SHP77 treated with DMSO at 0.1 percent for 48 hours (cell line): ENCODE data around the gene BBS4.

ENCODE experiments used
- DNase-seq: peaks from one replicate; lab custom pipeline; 2025; lab: John Stamatoyannopoulos, UW

Gene BBS4

DNA sequence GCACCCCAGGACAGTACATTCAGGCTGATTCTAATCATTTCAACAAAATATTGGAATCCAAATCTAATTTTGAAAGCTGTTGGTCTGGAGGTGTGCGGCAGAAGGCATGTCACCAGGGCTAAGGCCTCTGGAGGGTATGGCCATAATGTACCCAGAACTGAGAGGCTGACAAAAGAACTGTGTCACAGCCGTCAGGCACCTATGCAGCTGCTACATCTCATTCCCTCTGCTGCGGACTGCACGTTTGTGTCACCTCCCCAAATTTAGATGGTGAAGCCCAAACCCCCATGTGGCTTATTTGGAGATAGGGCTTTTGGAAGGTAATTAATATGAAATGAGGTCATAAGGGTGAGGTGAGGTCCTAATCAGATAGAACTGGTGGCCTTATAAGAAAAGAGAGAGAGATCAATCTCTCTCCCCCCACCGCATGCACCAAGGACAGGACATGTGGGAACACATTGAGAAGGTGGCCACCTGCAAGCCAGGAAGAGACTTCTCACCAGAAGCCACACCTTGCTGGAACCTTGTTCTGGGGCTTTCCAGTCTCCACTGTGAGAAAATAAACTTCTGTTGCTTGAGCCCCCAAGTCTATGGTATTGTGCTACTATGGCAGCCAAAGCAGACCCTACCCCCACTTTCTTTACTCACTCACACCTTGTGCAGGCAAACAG lies 74.7 kb downstream of the BBS4 start:
- no peak for DNase-seq

GRCh38 chr15:72764656-72765055 lies 78.6 kb downstream of the BBS4 start:
- no peak for DNase-seq

- no peak for DNase-seq
Observed at GRCh38 chr15:72766025-72766424, 80.0 kb downstream of the BBS4 start.

DNA sequence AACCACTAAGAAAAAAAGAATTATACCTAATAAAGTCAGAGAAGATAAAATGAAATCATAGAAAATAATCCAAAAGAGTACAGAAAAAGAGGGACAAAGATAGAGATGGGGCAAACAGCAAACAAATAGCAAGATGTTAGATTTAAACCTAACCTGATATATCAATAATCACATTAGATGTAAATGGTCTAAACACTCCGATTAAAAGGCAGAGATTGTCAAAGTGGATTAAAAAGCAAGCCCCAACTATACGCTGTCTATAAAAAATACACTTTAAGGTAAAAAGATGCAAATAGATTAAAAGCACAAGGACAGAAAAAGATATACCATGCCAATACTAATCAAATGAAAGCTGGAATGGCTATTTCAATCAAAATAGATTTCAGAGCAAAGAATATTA lies 80.8 kb downstream of the BBS4 start:
- no peak for DNase-seq

GRCh38 chr15:72770673-72771328 lies 84.8 kb downstream of the BBS4 start:
- DNase-seq: no peak

DNA sequence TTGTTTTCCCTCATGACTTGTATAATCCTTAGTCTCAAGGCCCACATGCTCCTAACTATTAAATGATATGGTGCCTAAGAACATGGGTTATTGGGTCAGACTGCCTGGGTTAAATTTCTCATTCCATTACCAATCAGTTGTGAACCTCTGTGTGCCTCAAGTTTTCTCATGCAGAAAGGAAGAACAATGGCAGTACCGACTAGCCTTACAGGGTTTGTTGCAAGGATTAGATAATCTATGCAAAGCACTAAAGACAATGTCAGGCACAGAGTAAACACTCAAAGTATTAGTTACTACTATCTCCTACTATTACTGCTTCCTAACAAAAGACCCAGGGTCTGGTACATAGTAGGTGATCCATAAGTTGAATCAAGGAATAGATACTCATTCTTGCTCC lies 85.3 kb downstream of the BBS4 start:
- no peak for DNase-seq

GRCh38 chr15:72774696-72775383 lies 88.8 kb downstream of the BBS4 start:
- DNase-seq: no peak

DNA sequence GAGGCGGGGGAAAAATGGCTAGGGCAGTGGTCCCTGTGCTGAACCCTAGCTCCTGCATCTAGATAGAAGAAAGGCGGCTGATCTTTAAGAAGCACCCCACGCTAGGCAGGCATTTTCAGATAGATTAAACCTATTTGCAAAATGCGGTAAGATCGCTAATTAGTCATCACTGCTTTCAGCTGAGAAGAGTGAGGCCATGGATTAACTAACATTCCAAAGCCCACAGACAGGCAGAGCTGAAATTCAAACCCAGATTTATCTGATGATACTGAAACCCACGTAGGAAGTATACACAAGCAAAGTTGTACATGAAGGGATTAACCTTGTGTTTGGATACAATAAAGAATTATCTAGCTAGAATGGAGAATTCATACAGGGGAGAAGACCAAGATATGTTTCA lies 92.8 kb downstream of the BBS4 start:
- DNase-seq: no peak

DNA sequence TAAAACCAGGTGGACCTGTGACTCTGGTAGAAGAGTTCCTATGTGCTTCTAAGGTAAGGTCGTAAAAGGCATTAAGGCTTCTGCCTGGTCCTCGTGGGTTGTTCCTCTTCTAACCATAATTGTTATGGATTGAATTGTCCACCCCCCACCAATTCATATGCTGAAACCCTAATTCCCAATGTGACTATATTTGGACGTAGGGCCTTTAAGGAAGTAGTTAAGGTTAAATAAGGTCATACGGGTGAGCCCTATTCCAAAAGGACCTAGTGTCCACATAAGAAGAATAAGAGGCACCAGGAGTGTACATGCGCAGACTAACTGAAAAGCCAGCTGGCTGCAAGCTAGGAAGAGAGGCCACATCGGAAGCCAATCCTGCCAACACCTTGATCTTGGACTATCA lies 95.6 kb downstream of the BBS4 start:
- DNase-seq: no peak

GRCh38 chr15:72782274-72783003 lies 96.4 kb downstream of the BBS4 start:
- DNase-seq: no peak

DNA sequence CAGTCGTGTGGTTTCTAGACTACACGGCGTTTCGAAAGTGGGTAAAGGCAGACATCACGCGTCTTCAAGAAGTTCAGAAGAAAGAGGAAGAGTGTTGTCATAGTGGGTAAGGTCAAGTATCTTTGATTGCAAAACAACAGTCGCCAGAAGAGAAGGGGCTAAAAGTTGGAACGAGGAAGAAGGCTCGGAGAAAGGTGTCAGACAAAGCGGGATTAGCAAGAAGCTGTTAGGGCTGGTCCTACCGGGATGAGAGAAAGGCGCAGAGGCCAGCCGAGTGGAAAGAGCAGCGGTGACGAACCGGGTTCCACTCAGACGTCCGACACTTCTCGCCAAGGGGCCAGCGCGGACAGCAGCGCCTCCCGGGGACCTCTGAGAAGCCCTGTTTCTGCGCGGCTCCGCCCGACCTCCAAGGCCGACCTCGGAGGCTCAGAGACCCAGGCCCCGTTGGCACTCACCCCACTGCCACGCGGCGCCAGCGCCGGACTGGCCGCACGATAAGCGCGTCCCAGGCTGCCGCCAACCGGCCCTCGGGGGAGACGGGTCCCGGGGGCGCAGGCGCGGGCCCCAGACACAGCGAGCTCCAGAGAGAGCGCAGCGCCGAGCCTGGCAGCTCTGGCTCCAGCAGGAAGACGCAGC lies 97.1 kb downstream of the BBS4 start:
- DNase-seq: no peak

GRCh38 chr15:72783640-72784455 lies 97.8 kb downstream of the BBS4 start, which contains the start of gene ADPGK:
ADPGK (minus strand) TSS chr15:72783758; CDS start chr15:72783691, 67 bp downstream.
- DNase-seq: peak; percentile 47

GRCh38 chr15:72784456-72784876 lies 98.5 kb downstream of the BBS4 start:
- no peak for DNase-seq

DNA sequence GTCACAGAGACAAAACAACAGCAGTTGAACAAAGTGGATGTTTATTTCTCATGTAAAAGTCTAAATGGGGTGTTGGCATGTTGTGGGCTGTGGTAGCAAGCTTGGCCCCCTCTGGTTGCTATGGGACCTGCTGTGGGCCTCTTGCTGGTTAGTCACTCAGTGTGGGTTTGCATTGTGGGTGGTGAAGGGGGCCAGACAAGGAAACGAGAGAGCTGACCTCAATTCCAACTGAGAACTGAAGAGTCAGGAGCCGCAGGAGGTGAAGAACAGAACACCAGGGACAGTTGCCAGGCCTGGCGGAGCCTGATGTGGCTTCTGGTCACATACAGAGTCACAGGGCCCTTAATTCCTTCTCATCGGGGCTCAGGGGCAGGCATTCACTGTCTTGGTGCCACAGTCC lies 99.4 kb downstream of the BBS4 start:
- DNase-seq: no peak

DNA sequence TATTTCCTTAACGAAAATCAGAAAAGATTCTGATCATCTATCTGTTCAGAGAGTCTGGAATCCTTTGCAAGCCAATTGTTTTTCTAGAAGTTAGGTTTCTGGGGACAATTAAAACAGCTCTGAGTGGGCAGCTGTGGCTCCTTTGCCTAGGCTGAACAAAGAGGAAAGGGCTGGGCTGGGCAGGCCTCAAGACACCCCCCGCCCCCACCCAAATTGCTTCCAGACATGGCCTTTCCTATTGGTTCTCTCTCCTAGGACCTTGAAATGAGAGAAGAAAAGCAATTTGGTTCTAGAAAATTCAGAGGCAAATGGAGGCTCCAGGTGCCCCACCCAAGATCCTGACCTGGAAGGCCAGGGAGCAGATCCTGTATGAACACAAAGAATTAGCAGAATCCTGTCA lies 99.8 kb downstream of the BBS4 start:
- DNase-seq: no peak

DNA sequence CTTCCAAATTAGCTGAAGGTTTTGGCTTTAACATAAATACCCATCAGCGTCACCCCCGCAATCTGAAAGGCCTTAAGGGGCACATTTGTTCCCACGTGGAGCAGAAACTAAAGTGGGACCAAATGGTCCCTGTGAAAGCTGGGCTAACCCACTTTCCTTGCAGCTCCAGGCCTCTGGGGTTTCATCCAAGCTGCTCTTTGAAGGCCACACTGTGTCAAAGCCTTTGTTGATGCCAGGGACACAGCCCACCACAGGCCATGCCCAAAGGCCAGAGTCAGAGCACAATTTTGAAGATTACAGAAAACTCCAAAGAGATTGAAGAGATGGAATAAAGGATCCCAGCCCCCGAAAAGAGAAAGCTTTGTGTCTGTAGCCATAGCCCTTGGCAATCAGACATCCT lies 100.2 kb downstream of the BBS4 start:
- no peak for DNase-seq

DNA sequence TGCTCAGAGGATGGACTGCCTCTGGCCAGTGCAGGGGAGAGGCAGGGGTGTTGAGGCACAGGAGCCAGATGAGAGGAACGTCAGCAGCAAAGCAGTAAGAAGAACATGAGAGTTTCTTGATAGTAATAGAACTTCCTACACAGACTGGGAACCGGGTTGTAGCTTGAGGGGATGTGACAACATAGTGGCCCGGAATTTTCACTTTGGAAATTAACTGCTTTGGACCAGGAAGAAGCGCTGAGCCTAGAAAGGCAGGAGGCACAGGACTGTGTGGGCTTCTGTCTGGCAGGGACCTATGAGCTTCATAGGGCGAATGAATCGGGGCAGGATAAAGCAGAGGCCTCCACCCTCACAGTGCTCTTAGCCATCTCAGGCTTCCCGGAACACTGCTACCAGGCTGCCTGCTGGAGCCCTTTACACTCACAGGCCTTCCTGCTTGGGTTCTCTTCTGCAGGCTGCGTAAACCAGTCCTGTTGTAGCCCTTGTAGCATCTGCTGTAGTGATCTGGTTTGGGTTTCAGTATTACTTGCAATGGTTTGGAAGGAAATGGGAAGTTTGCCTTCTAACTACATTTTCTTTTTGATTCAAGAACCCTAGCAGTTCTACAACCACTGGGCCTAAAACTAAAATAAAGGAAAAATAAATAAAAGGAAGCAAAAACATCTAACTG lies 100.8 kb downstream of the BBS4 start:
- no peak for DNase-seq

- no peak for DNase-seq
Observed at GRCh38 chr15:72787526-72787925, 101.5 kb downstream of the BBS4 start.
